DOHH2 (cell line): ENCODE measurements around the gene TSKU.

Experiments
- H3F3A ChIP-seq: fragments of 200-600 bp; sonication (generic), shearing (Covaris generic); 2 replicates; pipeline ENCODE4 v1.6.0; 2016; ENCODE audit warnings: antibody characterized with exemption, mild to moderate bottlenecking; ENCODE audit not compliant: control insufficient read depth, insufficient read depth
- H3K27ac ChIP-seq: fragments of 200-600 bp; sonication (generic); 2 replicates; pipeline ENCODE4 v1.5.1; 2014; ENCODE audit warnings: low read depth, mild to moderate bottlenecking, low read length, moderate library complexity
- H3K27me3 ChIP-seq: fragments of 200-600 bp; sonication (generic); 2 replicates; pipeline ENCODE4 v1.6.1; 2014; ENCODE audit warnings: mild to moderate bottlenecking, low read length, mixed read lengths; ENCODE audit not compliant: control insufficient read depth
- H3K36me3 ChIP-seq: fragments of 200-600 bp; sonication (generic); 2 replicates; pipeline ENCODE4 v1.6.1; 2014; ENCODE audit warnings: mild to moderate bottlenecking, low read length, moderate library complexity, mixed read lengths; ENCODE audit not compliant: control insufficient read depth
- H3K4me1 ChIP-seq: fragments of 200-600 bp; sonication (generic); 2 replicates; pipeline ENCODE4 v1.6.1; 2014; ENCODE audit warnings: mild to moderate bottlenecking, low read length, mixed read lengths; ENCODE audit not compliant: control insufficient read depth
- H3K4me2 ChIP-seq: fragments of 200-600 bp; sonication (generic); 2 replicates; pipeline ENCODE4 v1.6.0; 2014; ENCODE audit warnings: mild to moderate bottlenecking, low read length, moderate library complexity
- H3K4me3 ChIP-seq: fragments of 200-600 bp; sonication (generic); 2 replicates; pipeline ENCODE4 v1.5.1; 2014; ENCODE audit warnings: mild to moderate bottlenecking, low read length, mixed read lengths
- H3K79me2 ChIP-seq: fragments of 200-600 bp; sonication (generic); 2 replicates; pipeline ENCODE4 v1.6.1; 2014; ENCODE audit warnings: mild to moderate bottlenecking, low read length, mixed read lengths; ENCODE audit not compliant: control insufficient read depth
- H3K9me2 ChIP-seq: fragments of 200-600 bp; sonication (generic); replicated peaks from 2 replicates; pipeline ENCODE4 v1.6.1; 2014; ENCODE audit warnings: mild to moderate bottlenecking, low read length, mixed read lengths; ENCODE audit not compliant: control insufficient read depth
- H3K9me3 ChIP-seq: fragments of 200-600 bp; sonication (generic); 2 replicates; pipeline ENCODE4 v1.6.1; 2014; ENCODE audit warnings: antibody characterized with exemption, low read length, mixed read lengths; ENCODE audit not compliant: control insufficient read depth, insufficient read depth
- H4K20me1 ChIP-seq: fragments of 200-600 bp; sonication (generic); 2 replicates; pipeline ENCODE4 v1.6.0; 2014; ENCODE audit warnings: low read depth, mild to moderate bottlenecking, antibody characterized with exemption, low read length, moderate library complexity; ENCODE audit not compliant: control insufficient read depth, insufficient read depth
- CTCF ChIP-seq: fragments of 200-600 bp; sonication (generic); IDR thresholded peaks from one replicate; pipeline ENCODE4 v1.5.1; 2014; ENCODE audit warnings: antibody characterized with exemption, mild to moderate bottlenecking, low read depth, low read length; ENCODE audit not compliant: poor library complexity, severe bottlenecking
- EZH2phosphoT487 ChIP-seq: fragments of 200-600 bp; sonication (generic); IDR thresholded peaks from 2 replicates; pipeline ENCODE4 v1.6.1; 2017; ENCODE audit warnings: borderline replicate concordance, mild to moderate bottlenecking, antibody characterized with exemption, low read length, moderate library complexity, mixed read lengths

TSKU gene

GRCh38 chr11:76837696-76838677 is 54.8 kb downstream of the TSKU start:
- Histone ChIP-seq H3K4me1 (no peaks in the 10 kb centered on the region), H3K36me3 (no peaks in the 10 kb centered on the region), H4K20me1 (no peaks in the 10 kb centered on the region), H3K9me3 (no peaks in the 10 kb centered on the region), H3K9me2 (no peaks in the 10 kb centered on the region), H3K79me2 (no peaks in the 10 kb centered on the region), H3K4me2 (no peak overlapping the region), H3K27me3 (peaks cover 25% of the 10 kb centered on the region), H3F3A (no peaks in the 10 kb centered on the region), H3K27ac (no peak overlapping the region), H3K4me3 (no peak overlapping the region)
- TF ChIP-seq EZH2phosphoT487 (no peak), CTCF (no peak)

- H3K9me2 ChIP-seq: no peaks in the 10 kb centered on the region
- TF ChIP-seq CTCF: no peak
- TF ChIP-seq EZH2phosphoT487: no peak
- no peaks in the 10 kb centered on the region for H3K4me1 ChIP-seq
- no peaks in the 10 kb centered on the region for H3K36me3 ChIP-seq
- no peaks in the 10 kb centered on the region for H3F3A ChIP-seq
- no peaks in the 10 kb centered on the region for H3K9me3 ChIP-seq
- no peak overlapping the region for H3K4me2 ChIP-seq
- H3K4me3 ChIP-seq: no peak overlapping the region
- H3K27ac ChIP-seq: no peak overlapping the region
- H4K20me1 ChIP-seq: no peaks in the 10 kb centered on the region
- H3K27me3 ChIP-seq: peaks cover 25% of the 10 kb centered on the region
- no peaks in the 10 kb centered on the region for H3K79me2 ChIP-seq
These were observed 55.5 kb downstream of the TSKU start for GRCh38 chr11:76838678-76839068.

- Histone ChIP-seq H3K27ac (no peak overlapping the region), H3K9me2 (no peaks in the 10 kb centered on the region), H3K4me3 (no peak overlapping the region), H4K20me1 (no peaks in the 10 kb centered on the region), H3K79me2 (no peaks in the 10 kb centered on the region), H3K4me1 (no peaks in the 10 kb centered on the region), H3K36me3 (no peaks in the 10 kb centered on the region), H3K27me3 (peaks cover 25% of the 10 kb centered on the region), H3F3A (no peaks in the 10 kb centered on the region), H3K4me2 (no peak overlapping the region), H3K9me3 (no peaks in the 10 kb centered on the region; the same call in 1 of the 2 replicates)
- no peak for TF ChIP-seq EZH2phosphoT487
- TF ChIP-seq CTCF: no peak
These were observed 56.2 kb downstream of the TSKU start for GRCh38 chr11:76839311-76839710.
